K562 (cell line): ENCODE results near the gene PPP2R1B. TPM values are rescaled to one million over a fixed set of nuclear protein-coding genes. Genes with fewer than 3 reads are reported as not detected.

ENCODE experiments used
- ATAC-seq: fragments of 200-7000 bp; cut with Tn5 transposase; 3 replicates; pipeline ENCODE4 v1.9.1; 2020; ENCODE audit warnings: moderate library complexity
- BruUV-seq: library from RNA; stranded (reverse); fragments of 400-500 nt; replicated peaks from 2 replicates; lab custom pipeline; 2021; lab: Mats Ljungman, UMichigan
- CTCF ChIA-PET: fragments of 300-600 bp; formaldehyde crosslinking; extraction: SDS; loops from one replicate; lab custom pipeline; 2021; ENCODE audit warnings: low intra/inter-chr PET ratio; lab: Yijun Ruan, JAX
- POLR2A ChIA-PET: fragments of 300-600, 350-650 bp; sonication (Branson Sonifier 250); formaldehyde crosslinking; extraction: SDS; loops from one replicate; lab custom pipeline; 2021; ENCODE audit warnings: antibody characterized with exemption, inconsistent platforms; lab: Yijun Ruan, JAX
- DNase-seq, 4 experiments: peaks; one replicate each; pipeline versions ENCODE4 v3.0.0 to v3.0.0-alpha.2; 2011 to 2018; ENCODE audit warnings: low spot score in 3 of 4, mixed read lengths in 3 of 4; ENCODE audit errors: extremely low read depth in 1 of 4
- FAIRE-seq: peaks from 2 replicates; lab custom pipeline; 2011; peaks lifted over from hg19 to GRCh38; lab: Jason Lieb, UNC
- H2AFZ ChIP-seq: 2 replicates; pipeline ENCODE4 v1.6.0; 2011; ENCODE audit warnings: low read depth, low read length, control low read depth, inconsistent platforms
- H3K27ac ChIP-seq: fragments of 200-600 bp; 3 replicates; pipeline ENCODE4 v1.8.0; 2011; ENCODE audit warnings: low read depth, mild to moderate bottlenecking, control low read depth, inconsistent platforms, low read length, moderate library complexity, mixed read lengths; ENCODE audit errors: extremely low read depth
- H3K27me3 ChIP-seq, 2 experiments: fragments of 300-600 bp in 1 of 2; 2 replicates in 1 of 2; 3 replicates in 1 of 2; pipeline versions ENCODE4 v1.6.0 to v1.8.0; 2011; ENCODE audit warnings: inconsistent platforms in 2 of 2, low read length in 2 of 2, mild to moderate bottlenecking in 1 of 2, mixed read lengths in 1 of 2, moderate library complexity in 1 of 2; ENCODE audit not compliant: control insufficient read depth in 2 of 2, insufficient read depth in 2 of 2
- H3K36me3 ChIP-seq: fragments of 300-600 bp; 3 replicates; pipeline ENCODE4 v1.8.0; 2011; ENCODE audit warnings: mild to moderate bottlenecking, low read length, inconsistent platforms; ENCODE audit not compliant: control insufficient read depth, insufficient read depth
- H3K4me1 ChIP-seq, 2 experiments: fragments of 200-600 bp in 1 of 2; replicated peaks in 1 of 2; 2 replicates in 1 of 2; 3 replicates in 1 of 2; pipeline versions ENCODE4 v1.5.1 to v1.8.0; 2011; ENCODE audit warnings: inconsistent platforms in 2 of 2, low read length in 2 of 2, mild to moderate bottlenecking in 1 of 2, mixed read lengths in 1 of 2, moderate library complexity in 1 of 2; ENCODE audit not compliant: control insufficient read depth in 2 of 2, insufficient read depth in 2 of 2
- H3K4me2 ChIP-seq: 2 replicates; pipeline ENCODE4 v1.6.1; 2011; ENCODE audit warnings: low read length, control low read depth, inconsistent platforms, mixed read lengths; ENCODE audit not compliant: insufficient read depth
- H3K4me3 ChIP-seq: fragments of 200-600 bp; sonication (generic), shearing (Covaris generic); 2 replicates; pipeline ENCODE4 v1.5.1; 2016; ENCODE audit warnings: control low read depth, inconsistent platforms
- H3K79me2 ChIP-seq: fragments of 200-600 bp; 3 replicates; pipeline ENCODE4 v1.8.0; 2011; ENCODE audit warnings: low read length, inconsistent platforms; ENCODE audit not compliant: control insufficient read depth, insufficient read depth
- H3K9ac ChIP-seq, 2 experiments: 2 replicates each; pipeline versions ENCODE4 v1.6.0 to v1.6.1; 2011; ENCODE audit warnings: low read depth in 2 of 2, low read length in 2 of 2, control low read depth in 1 of 2, inconsistent platforms in 1 of 2, mild to moderate bottlenecking in 1 of 2, mixed read lengths in 1 of 2; ENCODE audit not compliant: insufficient read depth in 1 of 2
- H3K9me1 ChIP-seq: one replicate; pipeline ENCODE4 v1.6.0; 2011; ENCODE audit warnings: inconsistent platforms, mild to moderate bottlenecking, low read length, moderate library complexity; ENCODE audit not compliant: control insufficient read depth, insufficient read depth
- H3K9me3 ChIP-seq: replicated peaks from 2 replicates; pipeline ENCODE4 v1.5.1; 2011; ENCODE audit warnings: low read depth, low read length, inconsistent platforms; ENCODE audit not compliant: control insufficient read depth, insufficient read depth
- H4K20me1 ChIP-seq: replicated peaks from 2 replicates; pipeline ENCODE4 v1.6.1; 2011; ENCODE audit warnings: low read length, inconsistent platforms, mixed read lengths; ENCODE audit not compliant: control insufficient read depth, insufficient read depth
- FOXK2 ChIP-seq, 2 experiments: fragments of 450-650 bp; IDR thresholded peaks in 1 of 2; conservative IDR thresholded peaks in 1 of 2; 2 replicates each; pipeline ENCODE4 v1.6.1; 2016; ENCODE audit warnings: low read depth in 2 of 2, mild to moderate bottlenecking in 1 of 2
- LEF1 ChIP-seq: fragments of 450-650 bp; IDR thresholded peaks from 2 replicates; pipeline ENCODE4 v1.6.1; 2016; ENCODE audit warnings: mild to moderate bottlenecking
- SMARCC2 ChIP-seq: fragments of 450-650 bp; IDR thresholded peaks from 2 replicates; pipeline ENCODE4 v1.6.1; 2017; ENCODE audit warnings: antibody characterized with exemption, moderate library complexity, mild to moderate bottlenecking, low read depth
- ZBTB7A ChIP-seq: IDR thresholded peaks from 2 replicates; pipeline ENCODE4 v1.6.1; 2011; ENCODE audit warnings: low read depth, mild to moderate bottlenecking, low read length, moderate library complexity, borderline replicate concordance; ENCODE audit not compliant: control insufficient read depth
- ZNF699 ChIP-seq: fragments of 250-450 bp; sonication (Bioruptor Pico); IDR thresholded peaks from 2 replicates; pipeline ENCODE4 v1.8.0; 2021; ENCODE audit warnings: mild to moderate bottlenecking, moderate library complexity; ENCODE audit not compliant: insufficient replicate concordance
- ZNF79 ChIP-seq: fragments of 250-450 bp; sonication (Bioruptor Pico); IDR thresholded peaks from 2 replicates; pipeline ENCODE4 v1.4.0; 2020; ENCODE audit warnings: low read depth, mild to moderate bottlenecking, moderate library complexity
- WGBS: fragments of 100-300 bp; shearing (Covaris generic); methylation state at CpG from one replicate; pipeline ENCODE4 v1.1.6; 2016; ENCODE audit warnings: low coverage, mixed read lengths; ENCODE audit not compliant: insufficient coverage; ENCODE audit errors: missing lambda C conversion rate; 5-methylcytosine and 5-hydroxymethylcytosine counted together
- in situ Hi-C: fragments of 300-500 bp; cut with MboI; formaldehyde crosslinking; loops from 4 replicates; pipeline ENCODE4 v1.15.0; 2018; ENCODE audit warnings: inconsistent platforms, mixed read lengths
- intact Hi-C: fragments of 100-400 bp; cut with micrococcal nuclease; formaldehyde crosslinking; loops from 2 replicates; pipeline ENCODE4 v1.14.2; 2022
- polyA plus RNA-seq, 8 experiments: library from polyadenylated mRNA; depleted of rRNA in 4 of 8; stranded (reverse) in 5 of 8; unstranded in 3 of 8; fragments of >200 nt; fragmentation: Nextera tagmentation in 2 of 8; fragmentation: Illumina TruSeq in 1 of 8; extraction: Ambion mirVana in 2 of 8; extraction: Trizol in 1 of 8; gene quantifications; 2 replicates each; pipeline versions ENCODE4 v1.2.1 to v1.2.3, GENCODE V29; 2011 to 2014; ENCODE audit warnings: inconsistent platforms in 1 of 8, missing spikeins in 1 of 8
- total RNA-seq, 7 experiments: library from RNA; depleted of rRNA in 6 of 7; stranded (reverse); fragments of >200 nt in 6 of 7; fragmentation: Illumina TruSeq in 2 of 7; extraction: Trizol in 2 of 7; gene quantifications; 2 replicates each; pipeline versions ENCODE4 v1.2.1 to v1.2.3, GENCODE V29; 2011 to 2021; ENCODE audit warnings: low replicate concordance in 1 of 7
- TF ChIP-seq, protein P1 (sequence below): fragments of 450-650 bp; IDR thresholded peaks from 2 replicates; pipeline ENCODE4 v1.6.1; 2016
- TF ChIP-seq, protein P2 (sequence below): fragments of 450-650 bp; formaldehyde crosslinking; IDR thresholded peaks from 2 replicates; pipeline ENCODE4 v1.4.0; 2022; ENCODE audit warnings: mild to moderate bottlenecking, moderate library complexity

Gene PPP2R1B
- total and polyA plus RNA-seq, 9 of the 15 experiments (the other 6 are each of a cell fraction or from before 2014, with no cell fraction given): 24.6 to 68.5 (median 39.8) TPM

DNA sequence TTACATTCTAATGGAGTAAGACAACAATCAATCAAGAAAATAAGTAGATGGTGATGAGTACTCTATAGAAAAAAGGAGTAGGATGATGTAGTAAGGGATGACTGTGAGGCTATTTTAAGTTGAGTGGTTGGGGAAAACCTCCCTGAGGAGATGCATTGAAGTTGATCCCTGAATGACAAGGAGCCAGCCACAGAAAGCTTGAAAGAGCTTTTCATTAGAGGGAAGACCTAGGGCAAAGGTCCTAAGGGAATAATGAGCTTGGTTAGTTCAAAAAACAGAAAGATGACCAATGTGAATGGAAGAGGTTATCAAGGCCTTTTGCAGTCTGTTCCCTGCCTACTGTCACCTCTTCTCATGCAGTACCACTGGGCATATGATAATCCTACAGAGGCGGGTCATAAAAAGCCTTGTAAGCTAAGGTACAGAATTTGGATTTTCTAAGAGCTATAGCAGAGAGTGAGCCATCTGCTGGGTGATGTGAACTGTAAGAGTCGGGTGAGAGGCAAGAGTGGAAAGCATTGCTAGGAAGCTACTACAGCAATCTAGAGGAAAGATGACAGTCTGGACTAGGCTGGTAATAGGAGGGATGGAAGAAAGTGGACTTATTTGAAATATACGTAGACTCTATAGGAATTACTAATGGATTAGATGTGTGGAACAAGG lies 3.1 kb downstream of the PPP2R1B start:
- ATAC-seq: no peak
- Histone ChIP-seq H3K4me2 (no peak overlapping the region), H3K79me2 (peaks cover 29% of the 10 kb centered on the region), H4K20me1 (no peaks in the 10 kb centered on the region; the same call in 1 of the 2 replicates), H3K9me1 (no peaks in the 10 kb centered on the region), H3K36me3 (peaks cover 66% of the 10 kb centered on the region), H3K4me3 (no peak overlapping the region), H3K9ac (no peak overlapping the region), H2AFZ (no peak overlapping the region), H3K4me1 (peaks cover 4 to 7% of the 10 kb centered on the region in 2 experiments; a peak in 2 of 5 replicates), H3K9me3 (no peaks in the 10 kb centered on the region), H3K27me3 (no peaks in the 10 kb centered on the region), H3K27ac (no peak overlapping the region)
- intact Hi-C loops (no loop called here), in situ Hi-C loops (no loop called here)
- no TSS peak for BruUV-seq
- whole genome bisulfite sequencing: 86% methylated on average over 3 of the region's 3 CpGs
- ChIA-PET CTCF (no interaction called here), POLR2A (interaction anchor here (1.3 kb wide), 1 partner anchor 17 kb away, joined by 5 read pairs; no protein-coding TSS in a partner anchor)
- DNase-seq: no peak
- FAIRE-seq: no peak
- TF ChIP-seq, protein P1, sequence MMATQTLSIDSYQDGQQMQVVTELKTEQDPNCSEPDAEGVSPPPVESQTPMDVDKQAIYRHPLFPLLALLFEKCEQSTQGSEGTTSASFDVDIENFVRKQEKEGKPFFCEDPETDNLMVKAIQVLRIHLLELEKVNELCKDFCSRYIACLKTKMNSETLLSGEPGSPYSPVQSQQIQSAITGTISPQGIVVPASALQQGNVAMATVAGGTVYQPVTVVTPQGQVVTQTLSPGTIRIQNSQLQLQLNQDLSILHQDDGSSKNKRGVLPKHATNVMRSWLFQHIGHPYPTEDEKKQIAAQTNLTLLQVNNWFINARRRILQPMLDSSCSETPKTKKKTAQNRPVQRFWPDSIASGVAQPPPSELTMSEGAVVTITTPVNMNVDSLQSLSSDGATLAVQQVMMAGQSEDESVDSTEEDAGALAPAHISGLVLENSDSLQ: no peak
- TF ChIP-seq ZNF699: no peak
- TF ChIP-seq, protein P2, sequence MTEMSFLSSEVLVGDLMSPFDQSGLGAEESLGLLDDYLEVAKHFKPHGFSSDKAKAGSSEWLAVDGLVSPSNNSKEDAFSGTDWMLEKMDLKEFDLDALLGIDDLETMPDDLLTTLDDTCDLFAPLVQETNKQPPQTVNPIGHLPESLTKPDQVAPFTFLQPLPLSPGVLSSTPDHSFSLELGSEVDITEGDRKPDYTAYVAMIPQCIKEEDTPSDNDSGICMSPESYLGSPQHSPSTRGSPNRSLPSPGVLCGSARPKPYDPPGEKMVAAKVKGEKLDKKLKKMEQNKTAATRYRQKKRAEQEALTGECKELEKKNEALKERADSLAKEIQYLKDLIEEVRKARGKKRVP (CRISPR knock-in tag): no peak
- no peak for TF ChIP-seq SMARCC2
- no peak for TF ChIP-seq LEF1
- no peak for TF ChIP-seq FOXK2 (conservative IDR thresholded peaks at IDR 0.05 in 1 of 2, IDR thresholded peaks at IDR 0.05 in 1 of 2; ENCODE audit: low read depth in 2 of 2)
- TF ChIP-seq ZNF79 (CRISPR knock-in tag): no peak
- no peak for TF ChIP-seq ZBTB7A
